ENCODE measurements around the gene HOXC6.

Gene HOXC6

DNA sequence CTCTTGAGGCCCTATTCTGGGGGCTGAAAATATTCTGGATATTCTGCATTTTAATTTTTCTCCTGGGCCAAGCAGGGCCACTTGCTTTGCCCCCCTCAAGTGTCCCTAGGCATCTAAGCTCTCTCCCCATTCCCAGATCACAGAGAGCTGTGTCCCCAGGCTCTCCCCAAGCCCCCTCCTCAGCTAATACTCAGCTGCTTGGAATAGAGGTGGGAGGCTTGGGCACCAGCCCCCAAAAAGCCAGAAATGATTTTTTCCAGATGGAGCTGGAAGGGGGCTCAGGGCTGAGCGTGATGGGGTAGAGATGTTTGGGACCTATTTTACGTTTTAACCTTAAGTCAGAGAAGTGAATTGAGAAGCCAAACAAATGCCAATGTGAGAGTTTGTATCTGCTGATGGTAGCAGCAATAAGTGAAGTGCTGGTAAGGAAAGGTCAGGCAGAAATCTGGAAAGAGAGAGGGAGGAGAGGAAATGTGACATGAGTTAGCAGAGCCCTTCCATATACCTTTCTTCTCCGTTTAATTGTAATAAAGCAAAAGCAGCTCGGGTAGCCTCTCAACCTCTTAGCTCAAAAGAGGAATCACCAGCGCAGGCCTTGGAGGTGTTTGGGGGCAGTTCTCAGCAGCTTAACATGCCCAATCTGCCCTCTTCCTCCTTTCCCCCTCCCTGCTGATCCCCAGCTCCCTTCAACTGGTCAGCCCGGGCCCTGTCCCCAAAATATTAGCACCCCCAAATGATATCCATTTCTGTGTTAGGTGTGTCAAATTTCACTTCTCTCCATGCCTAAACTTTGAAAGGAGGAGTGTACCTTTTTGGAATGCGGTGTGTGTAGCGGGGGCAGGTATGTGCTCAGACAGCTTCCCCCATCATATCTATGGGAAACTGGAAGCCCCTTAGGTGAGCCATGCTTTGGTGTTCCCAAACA is 5.0 kb upstream of the HOXC6 start:
- Histone ChIP-seq H3K4me3 (ENCODE audit: severe bottlenecking) (no peak overlapping the region), H3K36me3 (ENCODE audit: low read depth) (no peaks in the 10 kb centered on the region), H3K4me1 (ENCODE audit: insufficient read depth, poor library complexity, severe bottlenecking) (no peaks in the 10 kb centered on the region), H3K27ac (ENCODE audit: poor library complexity, severe bottlenecking) (no peak overlapping the region), H3K9me3 (ENCODE audit: severe bottlenecking) (no peaks in the 10 kb centered on the region), H3K27me3 (ENCODE audit: insufficient read depth, poor library complexity, severe bottlenecking) (peaks cover 78% of the 10 kb centered on the region)
- DNase-seq (ENCODE audit: low spot score) (no peak), ATAC-seq (ENCODE audit: low read depth) (no peak)
- TF ChIP-seq, protein P1, sequence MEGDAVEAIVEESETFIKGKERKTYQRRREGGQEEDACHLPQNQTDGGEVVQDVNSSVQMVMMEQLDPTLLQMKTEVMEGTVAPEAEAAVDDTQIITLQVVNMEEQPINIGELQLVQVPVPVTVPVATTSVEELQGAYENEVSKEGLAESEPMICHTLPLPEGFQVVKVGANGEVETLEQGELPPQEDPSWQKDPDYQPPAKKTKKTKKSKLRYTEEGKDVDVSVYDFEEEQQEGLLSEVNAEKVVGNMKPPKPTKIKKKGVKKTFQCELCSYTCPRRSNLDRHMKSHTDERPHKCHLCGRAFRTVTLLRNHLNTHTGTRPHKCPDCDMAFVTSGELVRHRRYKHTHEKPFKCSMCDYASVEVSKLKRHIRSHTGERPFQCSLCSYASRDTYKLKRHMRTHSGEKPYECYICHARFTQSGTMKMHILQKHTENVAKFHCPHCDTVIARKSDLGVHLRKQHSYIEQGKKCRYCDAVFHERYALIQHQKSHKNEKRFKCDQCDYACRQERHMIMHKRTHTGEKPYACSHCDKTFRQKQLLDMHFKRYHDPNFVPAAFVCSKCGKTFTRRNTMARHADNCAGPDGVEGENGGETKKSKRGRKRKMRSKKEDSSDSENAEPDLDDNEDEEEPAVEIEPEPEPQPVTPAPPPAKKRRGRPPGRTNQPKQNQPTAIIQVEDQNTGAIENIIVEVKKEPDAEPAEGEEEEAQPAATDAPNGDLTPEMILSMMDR (IDR thresholded peaks at IDR 0.05; ENCODE audit: poor library complexity, severe bottlenecking) = no peak

DNA sequence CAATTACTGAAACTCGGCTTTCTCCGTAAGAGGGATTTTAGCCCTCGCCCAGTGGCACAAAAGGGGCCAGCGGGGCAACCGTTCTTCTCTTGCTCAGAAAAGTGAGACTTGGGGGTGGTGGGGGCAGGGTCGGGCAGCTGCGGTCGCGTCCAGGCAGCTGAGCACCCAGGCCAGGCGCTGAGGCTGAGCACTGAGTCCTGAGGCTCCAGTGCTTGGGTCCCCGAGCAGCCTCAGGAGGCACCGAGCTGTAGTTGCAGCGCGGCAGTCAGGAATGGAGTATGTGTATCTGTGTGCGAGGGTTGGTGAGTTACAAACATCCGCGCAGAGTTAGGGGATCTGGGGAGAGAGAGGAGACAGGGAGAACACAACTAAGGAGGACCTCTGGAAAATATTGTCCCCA is 4.1 kb upstream of the HOXC6 start:
- DNase-seq (ENCODE audit: low spot score) (no peak), ATAC-seq (ENCODE audit: low read depth) (no peak)
- H3K4me1 ChIP-seq (ENCODE audit: insufficient read depth, poor library complexity, severe bottlenecking) = no peaks in the 10 kb centered on the region
- no peak overlapping the region for H3K4me3 ChIP-seq (ENCODE audit: severe bottlenecking)
- no peak overlapping the region for H3K27ac ChIP-seq (ENCODE audit: poor library complexity, severe bottlenecking)
- H3K27me3 ChIP-seq (ENCODE audit: insufficient read depth, poor library complexity, severe bottlenecking) = peaks cover 86% of the 10 kb centered on the region
- H3K36me3 ChIP-seq (ENCODE audit: low read depth) = no peaks in the 10 kb centered on the region
- TF ChIP-seq, protein P1 (IDR thresholded peaks at IDR 0.05; ENCODE audit: poor library complexity, severe bottlenecking) = no peak
- H3K9me3 ChIP-seq (ENCODE audit: severe bottlenecking) = no peaks in the 10 kb centered on the region

DNA sequence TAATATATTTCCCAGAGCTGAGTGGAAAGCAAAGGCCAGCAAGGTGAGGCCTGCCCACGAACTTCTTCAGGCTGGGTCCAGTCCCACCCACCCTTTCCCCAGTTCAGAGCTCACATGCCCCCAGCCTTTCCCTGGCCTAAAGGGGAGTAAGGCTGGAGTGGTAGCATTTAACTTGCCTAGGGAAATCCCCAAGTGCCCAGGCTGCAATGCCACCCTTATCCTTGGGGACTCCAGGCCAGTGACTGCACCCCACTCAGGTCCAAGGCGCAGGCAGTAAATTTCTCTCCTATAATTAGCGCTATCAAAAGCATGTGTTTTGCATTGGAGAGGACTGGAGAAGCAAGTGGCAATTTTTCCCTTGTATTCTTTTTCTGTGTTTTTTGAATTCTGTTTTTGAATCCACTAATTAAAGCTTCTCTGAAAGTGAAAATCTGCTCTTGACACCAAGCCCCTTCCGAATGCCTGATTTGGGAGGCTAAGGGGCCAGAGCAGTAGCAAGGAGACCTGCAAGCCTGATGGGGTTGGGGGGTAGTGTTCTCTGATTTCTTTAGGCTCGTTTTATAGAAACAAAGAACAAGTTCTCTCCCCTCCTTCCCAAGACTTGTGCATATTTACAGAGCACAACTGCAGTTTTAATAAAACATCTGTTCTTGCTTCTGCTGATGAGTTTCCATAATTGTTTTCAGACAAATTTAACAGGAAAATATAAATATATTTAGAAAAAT is 3.5 kb upstream of the HOXC6 start:
- Histone ChIP-seq H3K4me1 (ENCODE audit: insufficient read depth, poor library complexity, severe bottlenecking) (no peaks in the 10 kb centered on the region), H3K27me3 (ENCODE audit: insufficient read depth, poor library complexity, severe bottlenecking) (peaks cover 88% of the 10 kb centered on the region), H3K36me3 (ENCODE audit: low read depth) (no peaks in the 10 kb centered on the region), H3K4me3 (ENCODE audit: severe bottlenecking) (no peak overlapping the region), H3K27ac (ENCODE audit: poor library complexity, severe bottlenecking) (no peak overlapping the region), H3K9me3 (ENCODE audit: severe bottlenecking) (no peaks in the 10 kb centered on the region)
- TF ChIP-seq, protein P1 (IDR thresholded peaks at IDR 0.05; ENCODE audit: poor library complexity, severe bottlenecking) = no peak
- DNase-seq (ENCODE audit: low spot score) = no peak
- no peak for ATAC-seq (ENCODE audit: low read depth)

DNA sequence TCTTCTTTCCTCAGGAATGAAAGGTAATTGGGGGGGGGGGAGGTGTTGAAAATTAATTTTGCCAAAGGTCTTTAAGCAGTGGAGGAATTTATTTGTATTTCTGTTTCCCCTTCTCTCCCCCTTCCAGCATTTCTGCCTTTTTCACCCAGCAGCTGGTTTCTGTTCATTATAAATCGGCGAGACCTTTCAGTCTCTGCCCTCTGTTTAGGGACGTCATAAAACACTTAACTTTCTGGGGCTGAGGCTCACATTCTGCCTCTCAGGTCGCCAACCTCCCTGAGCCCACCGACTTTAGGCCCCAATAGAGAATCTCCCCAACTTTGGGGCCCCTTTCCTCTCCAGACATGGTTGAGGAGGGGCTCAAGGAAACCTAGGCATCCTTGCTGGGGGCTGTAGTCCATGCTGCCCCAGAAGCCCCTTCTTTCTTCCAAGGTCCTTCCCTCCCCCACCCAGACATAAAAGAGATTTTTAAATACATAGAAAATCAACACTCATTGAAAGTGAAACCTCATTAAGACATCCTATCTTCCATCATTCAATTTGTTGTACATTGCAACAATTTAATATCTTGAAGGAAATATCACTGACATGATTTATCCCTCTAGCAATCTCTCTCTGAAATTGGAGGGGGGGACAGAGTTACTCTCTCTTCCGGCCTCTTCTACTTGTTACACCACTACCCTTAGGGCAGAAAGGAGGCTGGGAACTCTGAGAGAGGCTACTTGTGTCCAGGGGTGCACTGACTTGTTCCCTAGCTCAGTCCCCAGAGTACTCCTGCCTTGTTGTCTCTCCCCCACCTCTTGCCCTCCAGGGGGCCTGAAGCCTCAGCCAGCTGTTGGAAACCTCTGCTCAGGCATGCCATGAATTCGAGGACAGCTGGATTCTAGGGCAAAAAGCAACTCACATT is 2.5 kb upstream of the HOXC6 start:
- no peak overlapping the region for H3K4me3 ChIP-seq (ENCODE audit: severe bottlenecking)
- H3K36me3 ChIP-seq (ENCODE audit: low read depth) = no peaks in the 10 kb centered on the region
- peaks cover 90% of the 10 kb centered on the region for H3K27me3 ChIP-seq (ENCODE audit: insufficient read depth, poor library complexity, severe bottlenecking)
- TF ChIP-seq, protein P1 (IDR thresholded peaks at IDR 0.05; ENCODE audit: poor library complexity, severe bottlenecking) = no peak
- no peak for ATAC-seq (ENCODE audit: low read depth)
- no peak for DNase-seq (ENCODE audit: low spot score)
- H3K27ac ChIP-seq (ENCODE audit: poor library complexity, severe bottlenecking) = no peak overlapping the region
- H3K9me3 ChIP-seq (ENCODE audit: severe bottlenecking) = no peaks in the 10 kb centered on the region
- no peaks in the 10 kb centered on the region for H3K4me1 ChIP-seq (ENCODE audit: insufficient read depth, poor library complexity, severe bottlenecking)
